Progenitor cell of endocrine pancreas (in vitro differentiated cells): ENCODE data around the gene UTP14A. TPM values are rescaled to one million over a fixed set of nuclear protein-coding genes. Genes with fewer than 3 reads are reported as not detected.

Experiments
- DNase-seq: peaks from one replicate; pipeline ENCODE4 v3.0.0; 2021; ENCODE audit warnings: low spot score; ENCODE audit not compliant: unreplicated experiment
- H3K27ac Mint-ChIP-seq: 2 replicates; pipeline ENCODE4 v1.8.0; 2021; ENCODE audit warnings: mild to moderate bottlenecking, moderate library complexity, mixed read lengths
- H3K27me3 Mint-ChIP-seq: 2 replicates; pipeline ENCODE4 v1.8.0; 2021; ENCODE audit warnings: mixed read lengths
- H3K36me3 Mint-ChIP-seq: 2 replicates; pipeline ENCODE4 v1.8.0; 2022; ENCODE audit warnings: mixed read lengths; ENCODE audit not compliant: insufficient read depth
- H3K4me1 Mint-ChIP-seq: 2 replicates; pipeline ENCODE4 v1.8.0; 2021; ENCODE audit warnings: low read depth, mixed read lengths
- H3K4me3 Mint-ChIP-seq: 2 replicates; pipeline ENCODE4 v1.8.0; 2021; ENCODE audit warnings: low read depth, mild to moderate bottlenecking, moderate library complexity, mixed read lengths
- H3K9me3 Mint-ChIP-seq: 2 replicates; pipeline ENCODE4 v1.8.0; 2021; ENCODE audit warnings: low read depth, mixed read lengths
- CTCF ChIP-seq: fragments of 200-600 bp; sonication (generic); IDR thresholded peaks from one replicate; pipeline ENCODE4 v1.5.0; 2021; ENCODE audit warnings: antibody characterized with exemption, mild to moderate bottlenecking; ENCODE audit not compliant: unreplicated experiment
- total RNA-seq: library from RNA; stranded (reverse); gene quantifications from 2 replicates; pipeline ENCODE4 v1.2.1, GENCODE V29; 2021

Gene UTP14A
- total RNA-seq, 1 donor from 2014 or later, result 18.1 TPM

GRCh38 chrX:129934952-129935351, 29.0 kb downstream of the UTP14A start:
- DNase-seq, result no peak
- peaks cover 6% of the 10 kb centered on the region for H3K4me1 Mint-ChIP-seq
- H3K9me3 Mint-ChIP-seq, result peaks cover under 1% of the 10 kb centered on the region
- H3K27ac Mint-ChIP-seq, result no peak overlapping the region
- no peak overlapping the region for H3K4me3 Mint-ChIP-seq
- H3K27me3 Mint-ChIP-seq, result peaks cover 41% of the 10 kb centered on the region
- TF ChIP-seq CTCF, result no peak
- H3K36me3 Mint-ChIP-seq, result peaks cover 2% of the 10 kb centered on the region

DNA sequence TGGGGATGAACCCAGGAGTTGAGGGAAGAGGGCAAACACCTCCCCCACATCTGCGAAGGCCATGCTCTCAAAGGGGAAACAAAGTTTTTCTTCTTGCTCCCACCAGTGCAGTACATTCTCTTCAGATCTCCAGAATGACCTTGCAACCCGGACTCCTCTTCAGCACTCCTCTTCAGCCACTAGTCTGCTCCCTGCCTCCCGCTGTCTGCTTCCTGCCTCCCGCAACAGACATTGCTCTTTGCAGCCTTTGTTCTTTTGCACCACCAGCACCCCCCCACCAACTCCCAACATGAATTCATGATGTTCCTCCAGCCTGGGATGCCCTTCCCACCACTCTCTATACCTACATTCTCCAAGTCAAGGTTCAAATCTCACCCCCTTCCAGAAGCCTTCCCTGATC, 32.1 kb downstream of the UTP14A start:
- H3K9me3 Mint-ChIP-seq, result peaks cover 8% of the 10 kb centered on the region
- H3K4me3 Mint-ChIP-seq, result no peak overlapping the region
- H3K4me1 Mint-ChIP-seq, result peaks cover 6% of the 10 kb centered on the region
- peaks cover 46% of the 10 kb centered on the region for H3K27me3 Mint-ChIP-seq
- no peak for TF ChIP-seq CTCF
- no peak for DNase-seq
- H3K27ac Mint-ChIP-seq, result no peak overlapping the region
- H3K36me3 Mint-ChIP-seq, result peaks cover 2% of the 10 kb centered on the region

GRCh38 chrX:129939986-129940385, 34.0 kb downstream of the UTP14A start:
- DNase-seq, result no peak
- H3K27me3 Mint-ChIP-seq, result peaks cover 27% of the 10 kb centered on the region

DNA sequence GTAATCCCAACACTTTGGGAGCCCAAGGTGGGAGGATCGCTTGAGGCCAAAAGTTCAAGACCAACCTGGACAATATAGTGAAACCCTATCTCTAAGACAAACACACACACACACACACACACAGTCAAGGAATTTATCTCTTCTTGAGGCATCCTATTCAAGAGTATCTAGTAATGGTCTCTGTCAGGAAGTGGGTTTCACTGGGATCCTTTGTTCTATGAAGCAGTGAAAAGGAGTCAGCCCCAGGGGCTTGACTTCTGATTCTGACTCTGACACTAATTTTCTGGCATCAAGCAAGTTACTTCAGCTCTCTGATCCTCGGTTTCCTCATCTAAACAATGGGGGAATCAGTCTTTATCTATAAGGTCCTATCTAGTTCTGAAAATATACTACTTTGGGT, 34.8 kb downstream of the UTP14A start:
- H3K27me3 Mint-ChIP-seq, result peaks cover 24% of the 10 kb centered on the region
- peaks cover 6% of the 10 kb centered on the region for H3K4me1 Mint-ChIP-seq
- no peaks in the 10 kb centered on the region for H3K36me3 Mint-ChIP-seq
- no peak overlapping the region for H3K4me3 Mint-ChIP-seq
- H3K27ac Mint-ChIP-seq, result no peak overlapping the region
- H3K9me3 Mint-ChIP-seq, result peaks cover 8% of the 10 kb centered on the region
- DNase-seq, result no peak
- no peak for TF ChIP-seq CTCF

More at GRCh38 chrX:129939986-129940385, 34.0 kb downstream of the UTP14A start:
- no peak for TF ChIP-seq CTCF
- H3K4me1 Mint-ChIP-seq, result peaks cover 6% of the 10 kb centered on the region
- H3K36me3 Mint-ChIP-seq, result no peaks in the 10 kb centered on the region
- H3K4me3 Mint-ChIP-seq, result no peak overlapping the region
- peaks cover 8% of the 10 kb centered on the region for H3K9me3 Mint-ChIP-seq
- no peak overlapping the region for H3K27ac Mint-ChIP-seq

DNA sequence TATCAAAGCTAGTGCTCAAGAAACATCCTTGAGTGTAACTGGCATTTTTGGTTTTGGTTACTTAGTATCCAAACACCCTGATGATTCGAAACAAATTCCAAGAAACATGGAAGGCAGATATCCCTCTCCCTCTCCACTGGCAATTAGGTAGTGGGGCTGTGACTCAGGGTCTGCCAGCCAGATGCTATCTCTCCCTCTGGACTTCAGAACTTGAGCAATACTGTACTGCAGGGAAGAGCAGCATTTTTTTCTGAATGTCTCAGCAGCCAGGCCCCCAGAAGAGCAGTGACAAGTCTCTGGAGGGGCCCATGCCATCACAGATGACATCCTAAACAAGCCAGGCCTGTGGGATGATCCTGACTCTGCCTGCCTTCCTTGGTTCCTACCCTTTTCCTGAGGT, 39.2 kb downstream of the UTP14A start:
- no peaks in the 10 kb centered on the region for H3K4me1 Mint-ChIP-seq
- peaks cover 4% of the 10 kb centered on the region for H3K27me3 Mint-ChIP-seq
- TF ChIP-seq CTCF, result no peak
- no peak overlapping the region for H3K27ac Mint-ChIP-seq
- no peak overlapping the region for H3K4me3 Mint-ChIP-seq
- no peak for DNase-seq
- peaks cover 10% of the 10 kb centered on the region for H3K9me3 Mint-ChIP-seq
- no peaks in the 10 kb centered on the region for H3K36me3 Mint-ChIP-seq
